Fibroblast of gingiva (primary cell): ENCODE measurements around the gene TCF23.
"Not testable (repeated sequence)": the region's sequence is repeated elsewhere in the genome, so short reads cannot be mapped to it uniquely, and the experiment has no call there.

Experiments
- DNase-seq: peaks from one replicate; pipeline ENCODE4 v3.0.0-alpha.2; 2011; ENCODE audit warnings: low read depth

The TCF23 gene

GRCh38 chr2:27154488-27154887, 5.7 kb downstream of the TCF23 start:
- DNase-seq: no peak

GRCh38 chr2:27155069-27155520, 6.3 kb downstream of the TCF23 start:
- DNase-seq: no peak

DNA sequence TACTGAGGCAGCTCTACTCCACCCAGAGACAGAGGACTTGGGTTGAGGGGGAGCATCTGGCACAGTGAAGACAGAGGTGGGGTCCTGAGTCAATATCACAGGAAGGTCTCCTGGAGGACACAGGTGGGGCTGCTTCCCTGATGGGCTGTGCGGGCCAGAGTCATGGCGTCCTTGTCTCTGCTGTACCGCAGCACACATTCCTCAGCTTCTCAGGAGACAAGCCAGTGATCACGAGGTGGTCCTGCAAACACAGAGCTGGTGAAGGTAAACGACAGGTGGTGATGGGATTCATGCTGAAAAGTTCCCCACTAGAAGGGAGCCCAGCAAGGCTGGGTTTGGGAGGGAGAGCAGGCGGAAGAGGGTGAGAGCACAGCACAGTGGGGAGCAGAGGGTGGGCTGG, 9.7 kb downstream of the TCF23 start:
- no peak for DNase-seq

GRCh38 chr2:27159271-27159670, 10.5 kb downstream of the TCF23 start:
- no peak for DNase-seq

DNA sequence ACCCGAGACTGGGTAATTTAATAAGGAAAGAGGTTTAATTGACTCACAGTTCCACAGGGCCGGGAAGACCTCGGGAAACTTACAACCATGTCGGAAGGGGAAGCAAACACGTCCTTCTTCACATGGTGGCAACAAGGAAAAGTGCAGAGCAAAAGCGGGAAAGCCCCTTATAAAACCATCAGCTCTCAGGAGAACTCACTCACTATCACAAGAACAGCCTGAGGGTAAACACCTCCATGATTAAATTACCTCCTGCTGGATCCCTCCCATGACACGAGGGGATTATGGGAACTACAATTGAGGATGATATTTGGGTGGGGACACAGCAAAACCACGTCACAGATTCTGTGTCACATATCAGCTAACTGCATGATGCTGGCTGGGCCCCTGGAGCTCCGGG, 11.4 kb downstream of the TCF23 start:
- no peak for DNase-seq

DNA sequence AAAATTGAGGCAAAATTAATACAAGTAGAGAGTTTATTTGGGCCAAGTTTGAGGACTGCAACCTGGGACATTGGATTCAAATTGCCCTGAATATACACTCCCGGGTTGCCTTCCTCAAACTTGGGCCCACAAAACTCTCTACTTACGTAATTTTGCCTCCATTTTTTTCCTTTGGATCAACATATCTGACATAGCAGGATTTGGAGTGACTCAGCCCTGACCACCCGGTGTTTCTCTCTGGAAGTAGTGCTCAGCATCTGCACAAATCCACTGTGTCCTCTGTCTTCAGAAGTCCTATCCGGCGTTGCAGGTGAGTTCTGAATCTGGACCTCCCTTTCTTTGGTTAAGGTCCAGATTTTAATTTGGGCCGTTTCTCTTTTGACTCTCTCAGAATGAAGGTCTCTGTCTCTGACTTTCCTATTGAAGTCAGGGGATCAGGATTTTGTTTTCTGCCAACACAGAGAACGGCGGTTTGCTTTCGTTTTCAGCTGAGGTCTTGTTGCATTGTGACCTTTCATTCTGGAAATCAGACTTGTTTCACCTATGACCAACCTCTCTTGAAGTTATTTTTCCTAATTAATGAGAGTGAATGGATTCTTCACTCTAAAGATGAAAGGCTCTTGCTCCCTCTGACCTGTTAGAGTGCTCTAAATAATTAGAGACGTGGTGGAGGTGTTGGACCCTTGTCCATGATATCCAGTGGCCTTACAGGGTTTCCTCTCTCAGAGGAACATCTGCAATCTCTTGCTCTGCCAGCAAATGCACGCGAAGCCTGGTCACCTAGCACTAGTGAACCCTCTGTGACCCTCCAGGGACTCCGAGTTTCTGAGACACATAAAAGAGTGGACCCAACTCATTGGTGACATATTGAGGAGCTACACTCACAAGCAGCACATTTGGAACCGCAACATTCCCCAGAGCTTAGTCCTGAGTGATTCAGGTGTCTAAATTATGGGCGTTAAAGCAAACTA, 13.6 kb downstream of the TCF23 start:
- no peak for DNase-seq

DNA sequence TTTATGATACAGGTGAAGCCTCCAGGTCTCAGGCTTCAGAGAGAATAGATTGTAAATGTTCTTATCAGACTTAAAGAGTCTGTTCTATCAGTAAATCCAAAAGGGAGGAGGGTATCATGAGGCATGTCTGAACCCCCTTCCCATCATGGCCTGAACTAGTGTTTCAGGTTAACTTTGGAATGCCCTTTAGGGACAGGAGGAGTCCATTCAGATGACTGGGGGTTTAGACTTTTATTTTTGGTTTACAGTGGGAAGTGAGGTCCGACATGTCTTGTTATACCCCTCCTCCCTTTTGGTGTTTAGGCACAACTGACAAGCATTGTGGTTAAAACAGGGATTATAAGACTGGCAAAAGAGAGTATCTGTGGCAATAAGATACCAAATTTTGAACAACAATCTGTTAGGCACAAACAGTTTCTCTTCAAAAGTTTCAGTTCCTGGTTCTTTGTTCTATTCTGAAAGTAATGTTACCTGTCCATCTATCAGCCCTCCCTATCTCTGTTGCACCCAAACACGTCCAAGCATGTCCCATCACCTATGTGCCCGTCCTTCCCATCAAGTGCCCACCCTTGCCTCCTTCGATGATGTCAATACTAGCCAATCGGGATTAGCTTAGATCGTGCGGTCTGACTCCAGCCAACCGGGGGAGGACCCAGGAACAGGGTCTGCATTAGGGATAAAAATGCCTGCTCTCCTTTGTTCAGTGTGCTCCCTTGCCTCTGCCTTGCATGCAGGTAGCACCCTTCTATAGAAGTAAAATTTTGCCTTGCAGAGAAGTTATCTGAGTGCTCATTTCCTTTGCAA, 16.4 kb downstream of the TCF23 start:
- no peak for DNase-seq

DNA sequence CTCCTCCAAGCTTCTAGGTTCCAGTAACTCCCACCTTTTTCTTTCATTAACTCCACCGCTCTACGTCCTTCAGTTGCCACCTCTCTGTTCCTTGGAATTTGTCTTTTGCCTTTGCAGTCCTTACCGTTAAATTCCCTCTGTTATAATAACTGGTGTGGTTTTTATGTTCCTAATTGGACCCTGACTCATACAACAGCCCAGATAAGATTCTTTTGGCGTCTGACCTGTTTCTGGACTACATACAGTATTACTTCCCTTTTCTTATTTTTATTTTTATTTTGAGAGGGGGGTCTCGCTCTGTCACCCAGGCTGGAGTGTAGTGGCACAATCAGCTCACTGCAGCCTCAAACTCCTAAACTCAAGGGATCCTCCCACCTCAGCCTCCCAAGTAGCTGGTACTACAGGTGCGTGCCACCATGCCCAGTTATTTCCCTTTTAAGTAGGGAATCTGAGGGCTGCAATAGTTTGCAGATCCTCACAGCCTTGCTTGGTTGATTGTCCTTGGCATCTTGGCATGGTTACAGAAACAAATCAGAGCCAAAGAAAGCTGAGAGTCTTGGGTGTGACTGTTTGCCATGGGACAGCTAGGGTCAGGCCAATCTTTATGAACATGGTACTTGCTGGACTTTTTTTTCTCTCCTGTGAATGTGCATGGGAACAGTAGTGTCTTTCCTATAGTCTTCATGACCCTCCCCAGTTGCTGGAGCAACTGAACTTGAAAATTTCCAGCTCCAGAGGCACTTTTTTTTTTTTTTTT, 22.0 kb downstream of the TCF23 start:
- no peak for DNase-seq

- peak; percentile 62 for DNase-seq
These were observed 22.6 kb downstream of the TCF23 start for GRCh38 chr2:27171351-27171848.

DNA sequence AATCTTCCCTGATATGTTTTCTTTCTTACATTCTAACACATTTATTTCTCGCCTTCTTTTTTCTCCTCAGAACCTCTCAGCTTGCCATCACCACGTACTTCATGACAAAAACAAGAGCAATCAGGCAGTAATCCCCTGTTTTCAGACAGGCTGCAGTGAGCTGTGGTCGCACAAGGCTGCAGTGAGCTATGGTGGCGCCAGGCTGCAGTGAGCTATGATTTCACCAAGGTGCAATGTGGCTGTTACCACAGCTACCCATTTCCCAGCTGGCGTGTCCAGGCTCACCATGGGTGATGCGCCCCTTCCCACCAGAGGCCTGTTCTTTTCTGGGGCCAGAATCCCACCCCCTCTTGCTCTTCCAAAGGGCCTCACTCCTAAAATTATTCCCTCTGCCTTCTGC, 25.8 kb downstream of the TCF23 start:
- DNase-seq: no peak

DNA sequence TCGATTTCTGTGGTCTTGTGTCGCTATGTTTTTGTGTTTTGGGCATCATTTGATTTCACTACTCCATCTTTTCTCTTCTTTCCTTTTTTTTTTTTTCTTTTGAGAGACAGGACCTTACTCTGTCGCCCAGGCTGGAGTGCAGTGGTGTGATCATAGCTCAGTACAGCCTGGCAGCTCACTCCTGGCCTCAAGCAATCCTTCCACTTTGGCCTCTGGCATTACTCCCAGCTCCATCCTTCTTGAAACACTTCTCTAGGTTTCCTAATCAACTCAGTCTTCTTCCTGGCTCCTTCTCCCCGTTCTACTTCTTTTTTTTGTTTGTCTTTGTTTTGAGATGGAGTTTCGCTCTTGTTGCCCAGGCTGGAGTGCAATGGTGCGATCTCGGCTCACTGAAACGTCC, 26.5 kb downstream of the TCF23 start:
- DNase-seq: peak; percentile 83

GRCh38 chr2:27175781-27176180, 27.0 kb downstream of the TCF23 start:
- DNase-seq: not testable (repeated sequence)

DNA sequence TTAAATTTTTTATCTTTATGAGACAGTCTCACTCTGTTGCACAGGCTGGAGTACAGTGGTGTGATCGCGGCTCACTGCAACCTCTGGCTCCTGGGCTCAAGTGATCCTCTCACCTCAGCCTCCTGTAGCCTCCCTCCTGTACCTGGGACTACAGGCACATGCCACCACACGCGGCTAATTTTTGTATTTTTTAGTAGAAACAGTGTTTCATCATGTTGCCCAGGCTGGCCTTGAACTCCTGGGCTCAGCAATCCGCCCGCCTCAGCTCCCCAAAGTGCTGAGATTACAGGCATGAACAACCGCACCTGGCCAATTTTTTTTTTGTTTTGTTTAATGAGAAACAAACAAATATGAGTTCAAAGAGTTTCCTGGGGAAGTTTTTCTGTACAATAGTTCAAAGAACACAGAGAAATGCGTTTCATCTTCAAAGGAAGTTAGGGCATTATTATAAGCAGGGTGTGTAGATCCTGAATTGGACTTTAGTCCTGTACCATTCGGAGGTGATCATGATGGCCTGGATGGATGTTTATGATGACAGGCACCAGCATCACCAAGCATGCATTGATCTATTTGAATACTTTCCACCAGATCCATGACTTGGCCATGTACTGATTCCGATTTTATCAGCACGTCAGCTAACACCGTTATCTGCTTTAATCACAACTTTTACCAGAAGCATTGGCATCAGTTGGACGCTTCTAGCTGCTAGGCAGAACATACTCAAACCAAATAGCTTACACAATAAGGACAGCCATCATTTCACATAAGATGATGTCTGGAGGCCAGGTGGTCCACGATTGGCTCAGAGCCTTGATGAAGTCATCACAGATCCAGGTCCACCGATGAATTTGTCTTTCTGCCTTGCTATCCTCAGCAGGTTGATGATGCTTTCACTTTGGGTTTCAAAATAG, 28.9 kb downstream of the TCF23 start:
- DNase-seq: no peak

DNA sequence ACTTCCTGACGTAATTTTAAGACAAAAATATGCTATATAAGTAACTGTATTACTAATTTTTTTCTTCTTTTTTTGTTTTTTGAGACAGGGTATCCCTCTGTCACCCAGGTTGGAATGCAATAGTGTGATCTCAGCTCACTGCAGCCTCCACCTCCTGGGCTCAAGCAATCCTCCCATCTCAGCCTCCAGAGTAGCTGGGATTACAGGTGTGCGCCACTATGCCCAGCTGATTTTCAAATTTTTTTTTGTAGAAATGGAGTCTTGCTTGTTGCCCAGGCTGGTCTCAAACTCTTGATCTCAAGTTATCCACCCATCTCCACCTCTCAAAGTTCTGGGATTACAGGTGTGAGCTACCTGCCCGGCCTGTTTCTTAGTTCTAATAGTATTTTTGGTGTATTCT, 29.7 kb downstream of the TCF23 start:
- no peak for DNase-seq

- DNase-seq: no peak
These were observed 30.7 kb downstream of the TCF23 start for GRCh38 chr2:27179344-27180000.

DNA sequence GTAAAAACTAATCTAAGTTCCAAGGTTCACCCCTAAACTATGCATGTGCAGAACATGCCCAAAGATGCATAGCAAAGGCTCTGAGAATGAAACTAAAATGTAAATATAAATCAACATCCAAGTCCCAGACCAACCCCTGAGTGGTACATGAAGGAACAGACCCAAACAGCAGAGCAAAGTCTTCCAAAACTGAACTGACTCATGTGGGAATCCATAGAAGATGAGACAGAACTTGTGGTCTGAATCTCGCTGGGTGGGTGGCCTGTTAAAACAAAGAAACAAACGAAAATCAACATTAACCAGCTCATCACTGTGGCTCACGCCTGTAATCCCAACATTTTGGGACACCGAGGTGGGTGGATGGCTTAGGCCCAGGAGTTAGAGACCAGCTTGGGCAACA, 33.5 kb downstream of the TCF23 start:
- DNase-seq: peak; percentile 49

DNA sequence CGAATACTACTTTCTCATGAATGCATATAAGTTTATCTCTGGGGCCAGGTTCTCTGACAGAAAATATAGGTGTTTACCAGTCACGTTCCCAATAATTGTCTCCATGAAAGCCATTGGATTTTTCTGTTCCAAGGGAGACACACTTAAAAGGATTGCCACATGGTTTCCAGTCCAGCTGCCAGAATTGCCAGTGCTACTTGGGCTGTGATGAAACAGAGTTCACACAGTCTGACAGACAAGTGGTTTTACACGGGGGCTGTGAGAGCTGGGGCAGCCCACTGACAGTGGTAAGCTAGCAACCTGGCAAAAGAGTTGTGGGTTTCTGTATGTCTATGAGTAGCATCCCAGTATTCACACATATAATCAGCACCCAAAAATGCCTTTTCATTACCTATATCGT, 35.3 kb downstream of the TCF23 start:
- peak; percentile 78 for DNase-seq

GRCh38 chr2:27185331-27186026, 36.7 kb downstream of the TCF23 start:
- DNase-seq: peak; percentile 97

- no peak for DNase-seq
These were observed 38.0 kb downstream of the TCF23 start for GRCh38 chr2:27186613-27187345.
